Gastroesophageal sphincter (tissue), 4 donors: ENCODE measurements around the gene ZMYND10. TPM values are rescaled to one million over a fixed set of nuclear protein-coding genes. Genes with fewer than 3 reads are reported as not detected.

Experiments used
- ATAC-seq: fragments of 150-250 bp; one replicate; pipeline ENCODE4 v1.9.1; 2016; ENCODE audit warnings: mild to moderate bottlenecking, moderate library complexity
- H3K27ac ChIP-seq, 4 donors: fragments of 200-600 bp; sonication (generic) in 3 of 4; 1 replicate in 3 of 4; 2 replicates in 1 of 4; pipeline ENCODE4 v1.5.1; 2016 to 2019
- H3K27me3 ChIP-seq: fragments of 200-600 bp; sonication (generic); one replicate; pipeline ENCODE4 v1.5.1; 2019
- H3K36me3 ChIP-seq, 2 donors: fragments of 200-600 bp; sonication (generic); one replicate each; pipeline ENCODE4 v1.5.1; 2019; ENCODE audit warnings: control low read depth in 1 of 2
- H3K4me1 ChIP-seq, 3 donors: fragments of 200-600 bp; sonication (generic); 1 replicate in 2 of 3; 2 replicates in 1 of 3; pipeline ENCODE4 v1.5.1; 2016 to 2019; ENCODE audit warnings: control low read depth in 2 of 3
- H3K4me3 ChIP-seq, 2 donors: fragments of 200-600 bp; sonication (generic); one replicate each; pipeline ENCODE4 v1.5.1; 2019; ENCODE audit warnings: mild to moderate bottlenecking in 1 of 2, moderate library complexity in 1 of 2
- H3K9me3 ChIP-seq, 3 donors: fragments of 200-600 bp; sonication (generic); one replicate each; pipeline ENCODE4 v1.5.1; 2017 to 2019; ENCODE audit warnings: control low read depth in 2 of 3
- EP300 ChIP-seq: sonication (generic); formaldehyde crosslinking; IDR thresholded peaks from one replicate; pipeline ENCODE4 v1.6.1; 2017; ENCODE audit warnings: antibody characterized with exemption, mild to moderate bottlenecking
- POLR2A ChIP-seq, 2 donors: fragments of 450-650 bp; IDR thresholded peaks; one replicate each; pipeline ENCODE4 v1.6.1; 2017; ENCODE audit warnings: antibody characterized with exemption in 2 of 2, mild to moderate bottlenecking in 2 of 2, moderate library complexity in 1 of 2
- POLR2AphosphoS5 ChIP-seq: sonication (generic); formaldehyde crosslinking; IDR thresholded peaks from one replicate; pipeline ENCODE4 v1.6.1; 2017; ENCODE audit warnings: antibody characterized with exemption
- WGBS, 2 donors: methylation state at CpG; one replicate each; pipeline ENCODE4 v1.1.5; 2018; ENCODE audit warnings: low coverage in 1 of 2; 5-methylcytosine and 5-hydroxymethylcytosine counted together
- total RNA-seq, 4 donors: library from RNA; depleted of rRNA; stranded (reverse); fragments of >200 nt; gene quantifications; one replicate each; pipeline ENCODE4 v1.1.0, GENCODE V29; 2016
- TF ChIP-seq, protein P1 (sequence below), 4 experiments: fragments of 200-600 bp in 2 of 4; fragments of 450-650 bp in 2 of 4; sonication (generic) in 1 of 4; IDR thresholded peaks; one replicate each; pipeline ENCODE4 v1.5.1; 2017 to 2019; ENCODE audit warnings: antibody characterized with exemption in 4 of 4, mild to moderate bottlenecking in 2 of 4, moderate library complexity in 2 of 4

The ZMYND10 gene
- total RNA-seq, 4 donors from 2014 or later, result 0.54 TPM; not detected in 3

DNA sequence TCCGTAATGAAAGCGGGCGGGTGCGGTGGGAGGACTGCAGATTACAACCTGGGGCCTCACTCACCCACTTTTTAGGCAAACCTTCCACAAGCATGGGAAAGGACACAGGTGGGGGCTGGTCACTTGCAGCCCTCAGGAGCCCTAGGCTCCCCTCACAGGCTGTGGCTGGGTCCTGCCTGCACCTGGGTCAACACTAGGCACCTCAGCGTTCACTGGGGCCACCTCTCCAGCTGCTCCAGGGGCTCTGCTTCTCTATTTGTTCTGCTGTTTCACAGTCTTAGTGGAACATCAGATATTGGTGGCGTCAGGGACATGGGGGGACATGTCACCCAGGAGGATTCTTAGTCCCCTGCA, 43.9 kb upstream of the ZMYND10 start:
- Histone ChIP-seq H3K4me1 (peaks cover 0 to 9% (median 0%) of the 10 kb centered on the region in 3 donors), H3K27me3 (no peaks in the 10 kb centered on the region), H3K36me3 (no peaks in the 10 kb centered on the region), H3K9me3 (no peaks in the 10 kb centered on the region), H3K27ac (no peak overlapping the region), H3K4me3 (no peak overlapping the region)
- ATAC-seq, result no peak
- TF ChIP-seq POLR2AphosphoS5 (no peak), POLR2A (IDR thresholded peaks at IDR 0.05) (no peak), EP300 (no peak)
- TF ChIP-seq, protein P1, sequence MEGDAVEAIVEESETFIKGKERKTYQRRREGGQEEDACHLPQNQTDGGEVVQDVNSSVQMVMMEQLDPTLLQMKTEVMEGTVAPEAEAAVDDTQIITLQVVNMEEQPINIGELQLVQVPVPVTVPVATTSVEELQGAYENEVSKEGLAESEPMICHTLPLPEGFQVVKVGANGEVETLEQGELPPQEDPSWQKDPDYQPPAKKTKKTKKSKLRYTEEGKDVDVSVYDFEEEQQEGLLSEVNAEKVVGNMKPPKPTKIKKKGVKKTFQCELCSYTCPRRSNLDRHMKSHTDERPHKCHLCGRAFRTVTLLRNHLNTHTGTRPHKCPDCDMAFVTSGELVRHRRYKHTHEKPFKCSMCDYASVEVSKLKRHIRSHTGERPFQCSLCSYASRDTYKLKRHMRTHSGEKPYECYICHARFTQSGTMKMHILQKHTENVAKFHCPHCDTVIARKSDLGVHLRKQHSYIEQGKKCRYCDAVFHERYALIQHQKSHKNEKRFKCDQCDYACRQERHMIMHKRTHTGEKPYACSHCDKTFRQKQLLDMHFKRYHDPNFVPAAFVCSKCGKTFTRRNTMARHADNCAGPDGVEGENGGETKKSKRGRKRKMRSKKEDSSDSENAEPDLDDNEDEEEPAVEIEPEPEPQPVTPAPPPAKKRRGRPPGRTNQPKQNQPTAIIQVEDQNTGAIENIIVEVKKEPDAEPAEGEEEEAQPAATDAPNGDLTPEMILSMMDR (IDR thresholded peaks at IDR 0.05), result no peak
- WGBS, 2 donors, result 79 to 90% methylated on average over 4 to 5 of the region's 6 CpGs

DNA sequence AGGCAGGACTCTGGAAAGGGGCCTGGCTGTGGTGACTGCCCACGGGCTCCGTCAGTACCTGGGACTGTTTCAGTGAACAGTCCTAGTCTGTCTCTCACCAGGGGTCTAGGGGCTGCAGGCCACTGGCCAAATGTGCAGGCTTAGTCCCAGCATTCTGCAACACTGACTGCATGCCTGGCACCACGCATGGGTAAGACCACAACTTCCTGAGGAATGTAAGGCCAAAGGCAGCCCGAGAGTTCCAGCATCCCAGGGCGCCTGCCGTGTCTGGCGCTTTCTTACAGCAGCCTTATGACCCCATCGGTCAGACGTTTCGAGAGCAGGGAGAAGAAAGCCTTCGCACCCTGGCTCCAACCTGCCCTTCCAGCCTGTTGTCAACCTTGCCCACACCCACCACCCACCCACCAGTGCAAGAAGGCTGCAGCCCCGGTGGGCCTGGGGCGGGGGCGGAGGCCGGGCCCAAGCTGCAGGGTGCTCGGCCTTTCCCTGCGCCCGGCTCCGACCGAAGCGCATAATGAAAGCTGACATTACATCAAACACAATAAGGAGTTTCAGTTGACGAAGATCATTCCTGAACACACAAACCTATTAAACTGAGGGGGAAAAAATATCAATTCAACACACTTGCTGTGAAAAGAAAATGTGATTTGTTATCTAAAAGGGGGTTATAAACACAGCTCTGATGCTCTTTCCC, 43.3 kb upstream of the ZMYND10 start:
- H3K27me3 ChIP-seq, result no peaks in the 10 kb centered on the region
- H3K27ac ChIP-seq, result no peak overlapping the region
- no peaks in the 10 kb centered on the region for H3K9me3 ChIP-seq
- no peak for ATAC-seq
- 87 to 100% methylated on average over 1 to 4 of the region's 22 CpGs for WGBS, 2 donors
- no peak overlapping the region for H3K4me3 ChIP-seq
- H3K36me3 ChIP-seq, result no peaks in the 10 kb centered on the region
- TF ChIP-seq, protein P1 (IDR thresholded peaks at IDR 0.05), result no peak
- TF ChIP-seq EP300 (no peak), POLR2AphosphoS5 (no peak), POLR2A (IDR thresholded peaks at IDR 0.05) (no peak)
- H3K4me1 ChIP-seq, result peaks cover 0 to 9% (median 0%) of the 10 kb centered on the region in 3 donors

- no peaks in the 10 kb centered on the region for H3K36me3 ChIP-seq
- H3K4me3 ChIP-seq, result no peak overlapping the region
- WGBS, 2 donors, result 64 to 94% methylated on average over 5 to 12 of the region's 25 CpGs
- TF ChIP-seq POLR2AphosphoS5 (no peak), EP300 (no peak), POLR2A (IDR thresholded peaks at IDR 0.05) (no peak)
- TF ChIP-seq, protein P1 (IDR thresholded peaks at IDR 0.05), result no peak
- no peak overlapping the region for H3K27ac ChIP-seq
- no peak for ATAC-seq
- H3K4me1 ChIP-seq, result peaks cover 0 to 9% (median 0%) of the 10 kb centered on the region in 3 donors
- no peaks in the 10 kb centered on the region for H3K27me3 ChIP-seq
- H3K9me3 ChIP-seq, result no peaks in the 10 kb centered on the region
These were observed 42.6 kb upstream of the ZMYND10 start for GRCh38 chr3:50388016-50388719.

DNA sequence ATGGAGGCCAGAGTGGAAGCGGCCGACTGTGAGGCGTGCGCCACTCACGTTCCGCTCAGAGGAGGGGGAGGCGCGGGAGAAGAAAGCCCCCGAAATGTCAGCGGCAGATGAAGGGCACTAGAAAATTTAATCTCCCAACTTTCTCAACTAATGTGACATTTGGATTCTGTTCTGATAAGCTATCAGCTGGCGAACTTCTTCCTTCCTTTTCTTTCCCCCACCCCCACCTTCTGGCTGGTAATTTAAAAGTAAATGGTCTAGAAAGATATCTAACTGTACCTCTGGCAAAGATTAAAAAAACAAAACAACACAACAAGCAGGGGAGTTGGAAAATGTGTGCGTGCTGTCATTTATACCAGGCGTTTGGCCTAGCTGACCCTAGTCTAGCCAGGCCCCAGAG, 40.2 kb upstream of the ZMYND10 start:
- no peak overlapping the region for H3K27ac ChIP-seq
- peaks cover 0 to 2% (median 0%) of the 10 kb centered on the region in 3 donors for H3K4me1 ChIP-seq
- no peak for ATAC-seq
- 82 to 88% methylated on average over 2 to 13 of the region's 13 CpGs for WGBS, 2 donors
- no peaks in the 10 kb centered on the region for H3K36me3 ChIP-seq
- TF ChIP-seq EP300 (no peak), POLR2AphosphoS5 (no peak), POLR2A (IDR thresholded peaks at IDR 0.05) (no peak)
- TF ChIP-seq, protein P1 (IDR thresholded peaks at IDR 0.05), result no peak
- no peaks in the 10 kb centered on the region for H3K27me3 ChIP-seq
- H3K9me3 ChIP-seq, result no peaks in the 10 kb centered on the region
- H3K4me3 ChIP-seq, result no peak overlapping the region

DNA sequence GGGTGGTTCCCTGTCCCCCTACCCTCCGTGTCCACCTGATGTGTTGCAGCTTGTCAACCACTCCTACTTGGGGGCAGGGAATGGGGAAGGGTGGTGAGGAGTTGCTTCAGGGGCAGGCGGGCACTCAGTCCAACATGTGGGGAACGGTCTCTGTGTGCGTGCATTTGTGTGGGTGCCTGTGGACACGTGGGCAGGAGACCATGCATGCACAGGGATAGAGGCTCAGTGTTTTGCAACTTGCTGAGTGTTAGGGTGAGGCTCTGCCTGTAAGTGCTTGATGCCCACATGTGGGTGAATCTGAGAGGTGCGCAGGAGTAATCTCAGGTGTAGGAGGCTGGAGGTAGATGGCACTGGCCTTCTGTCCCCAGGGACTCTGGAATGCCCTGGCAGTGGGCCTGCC, 38.2 kb upstream of the ZMYND10 start:
- Histone ChIP-seq H3K27me3 (no peaks in the 10 kb centered on the region), H3K9me3 (no peaks in the 10 kb centered on the region), H3K4me3 (no peak overlapping the region), H3K36me3 (no peaks in the 10 kb centered on the region), H3K27ac (no peak overlapping the region), H3K4me1 (no peaks in the 10 kb centered on the region)
- ATAC-seq, result no peak
- WGBS, 2 donors, result 50% methylated on average over 1 of the region's 6 CpGs; no CpG with 5 or more reads in 1 of the 2 donors
- TF ChIP-seq, protein P1 (IDR thresholded peaks at IDR 0.05), result no peak
- TF ChIP-seq POLR2A (IDR thresholded peaks at IDR 0.05), result no peak
- TF ChIP-seq EP300, result no peak
- TF ChIP-seq POLR2AphosphoS5, result no peak
